Stimulated activated CD8-positive, alpha-beta memory T cell treated with anti-CD3 and anti-CD28 coated beads, Interleukin-4, amount 100 ng/mL, for 24 hours (primary cell): Measurements from ENCODE around the gene BTF3.
"Not testable (repeated sequence)": the region's sequence is repeated elsewhere in the genome, so short reads cannot be mapped to it uniquely, and the experiment has no call there.

Experiments
- DNase-seq: peaks from one replicate; pipeline ENCODE4 v3.0.0-alpha.2; 2020; ENCODE audit warnings: low read depth

The BTF3 gene

GRCh38 chr5:73498057-73498992 lies at the start of gene BTF3:
Gene BTF3, plus strand, starts transcription at chr5:73498442. Its CDS starts 226 bp downstream, at chr5:73498668.
- DNase-seq, result peak; percentile 90

GRCh38 chr5:73448463-73449136 lies 49.6 kb upstream of the BTF3 start, which contains the start of gene FOXD1:
Gene FOXD1, minus strand, starts transcription at chr5:73448777. Its CDS starts 415 bp downstream, at chr5:73448362.
- DNase-seq, result no peak

GRCh38 chr5:73450137-73450536 lies 48.1 kb upstream of the BTF3 start:
- no peak for DNase-seq

- no peak for DNase-seq
Observed at GRCh38 chr5:73450672-73451223, 47.5 kb upstream of the BTF3 start.

- DNase-seq, result peak; percentile 54
Observed at GRCh38 chr5:73451224-73452130, 46.8 kb upstream of the BTF3 start.

- no peak for DNase-seq
Observed at GRCh38 chr5:73452215-73452614, 46.0 kb upstream of the BTF3 start.

GRCh38 chr5:73454379-73455036 lies 43.7 kb upstream of the BTF3 start:
- DNase-seq, result no peak

- DNase-seq, result not testable (repeated sequence)
Observed at GRCh38 chr5:73456462-73456861, 41.8 kb upstream of the BTF3 start.

GRCh38 chr5:73459366-73459765 lies 38.9 kb upstream of the BTF3 start:
- no peak for DNase-seq

- DNase-seq, result no peak
Observed at GRCh38 chr5:73460133-73460532, 38.1 kb upstream of the BTF3 start.

- no peak for DNase-seq
Observed at GRCh38 chr5:73464016-73464745, 34.1 kb upstream of the BTF3 start.

GRCh38 chr5:73468638-73469037 lies 29.6 kb upstream of the BTF3 start:
- DNase-seq, result not testable (repeated sequence)

GRCh38 chr5:73469878-73470277 lies 28.4 kb upstream of the BTF3 start:
- no peak for DNase-seq

- DNase-seq, result no peak
Observed at GRCh38 chr5:73471654-73472053, 26.6 kb upstream of the BTF3 start.

- no peak for DNase-seq
Observed at GRCh38 chr5:73472116-73472515, 26.1 kb upstream of the BTF3 start.

- no peak for DNase-seq
Observed at GRCh38 chr5:73480500-73480899, 17.7 kb upstream of the BTF3 start.

GRCh38 chr5:73482383-73483136 lies 15.7 kb upstream of the BTF3 start:
- DNase-seq, result no peak

GRCh38 chr5:73483676-73484075 lies 14.6 kb upstream of the BTF3 start:
- no peak for DNase-seq

GRCh38 chr5:73484511-73484910 lies 13.7 kb upstream of the BTF3 start:
- DNase-seq, result no peak

- DNase-seq, result no peak
Observed at GRCh38 chr5:73485715-73486114, 12.5 kb upstream of the BTF3 start.
